ENCODE results near the gene NCAPD2.
"Not testable (repeated sequence)": the region's sequence is repeated elsewhere in the genome, so short reads cannot be mapped to it uniquely, and the experiment has no call there.

NCAPD2 gene

GRCh38 chr12:6542209-6543009 is 48.5 kb downstream of the NCAPD2 start:
- DNase-seq, result no peak

GRCh38 chr12:6546016-6546415 is 52.1 kb downstream of the NCAPD2 start:
- DNase-seq, result no peak

GRCh38 chr12:6547566-6547965 is 53.7 kb downstream of the NCAPD2 start:
- no peak for DNase-seq

- no peak for DNase-seq
Measured at GRCh38 chr12:6547987-6548386, 54.1 kb downstream of the NCAPD2 start.

GRCh38 chr12:6548556-6548955 is 54.7 kb downstream of the NCAPD2 start:
- DNase-seq, result no peak

GRCh38 chr12:6548966-6549683 is 55.2 kb downstream of the NCAPD2 start:
- no peak for DNase-seq

- DNase-seq, result no peak
Measured at GRCh38 chr12:6549684-6550151, 55.8 kb downstream of the NCAPD2 start.

- DNase-seq, result peak in 1 of 56 donors; percentile 30
Measured at GRCh38 chr12:6550294-6551062, 56.6 kb downstream of the NCAPD2 start.

- DNase-seq, result peak in 40 of 56 donors; percentile 23 to 89 (median 48)
Measured at GRCh38 chr12:6551063-6551461, 57.2 kb downstream of the NCAPD2 start.

GRCh38 chr12:6551496-6552139 is 57.7 kb downstream of the NCAPD2 start:
- peak in 4 of 56 donors; percentile 21 to 50 (median 47) for DNase-seq

- DNase-seq, result peak in 14 of 56 donors; percentile 20 to 51 (median 32)
Measured at GRCh38 chr12:6552140-6552551, 58.2 kb downstream of the NCAPD2 start.

GRCh38 chr12:6553051-6553868 is 59.4 kb downstream of the NCAPD2 start:
- peak in 13 of 56 donors; percentile 18 to 60 (median 28) for DNase-seq

- peak in 39 of 56 donors; percentile 24 to 73 (median 51) for DNase-seq
Measured at GRCh38 chr12:6554168-6555017, 60.5 kb downstream of the NCAPD2 start.

GRCh38 chr12:6555018-6555691 is 61.3 kb downstream of the NCAPD2 start:
- peak in 2 of 56 donors; percentile 14 to 35 for DNase-seq

GRCh38 chr12:6556496-6556817 is 62.6 kb downstream of the NCAPD2 start:
- DNase-seq, result not testable (repeated sequence)

- DNase-seq, result no peak
Measured at GRCh38 chr12:6556857-6557256, 63.0 kb downstream of the NCAPD2 start.

- DNase-seq, result peak in 3 of 56 donors; percentile 17 to 49 (median 30)
Measured at GRCh38 chr12:6558014-6558760, 64.3 kb downstream of the NCAPD2 start.

- DNase-seq, result no peak
Measured at GRCh38 chr12:6559500-6559899, 65.6 kb downstream of the NCAPD2 start.
